Kidney capillary endothelial cell (primary cell): Measurements from ENCODE around the gene USP6.
"Not testable (repeated sequence)": the region's sequence is repeated elsewhere in the genome, so short reads cannot be mapped to it uniquely, and the experiment has no call there.

Experiments used
- DNase-seq: peaks from one replicate; pipeline ENCODE4 v3.0.0-alpha.2; 2018; ENCODE audit warnings: low spot score

USP6 gene

DNA sequence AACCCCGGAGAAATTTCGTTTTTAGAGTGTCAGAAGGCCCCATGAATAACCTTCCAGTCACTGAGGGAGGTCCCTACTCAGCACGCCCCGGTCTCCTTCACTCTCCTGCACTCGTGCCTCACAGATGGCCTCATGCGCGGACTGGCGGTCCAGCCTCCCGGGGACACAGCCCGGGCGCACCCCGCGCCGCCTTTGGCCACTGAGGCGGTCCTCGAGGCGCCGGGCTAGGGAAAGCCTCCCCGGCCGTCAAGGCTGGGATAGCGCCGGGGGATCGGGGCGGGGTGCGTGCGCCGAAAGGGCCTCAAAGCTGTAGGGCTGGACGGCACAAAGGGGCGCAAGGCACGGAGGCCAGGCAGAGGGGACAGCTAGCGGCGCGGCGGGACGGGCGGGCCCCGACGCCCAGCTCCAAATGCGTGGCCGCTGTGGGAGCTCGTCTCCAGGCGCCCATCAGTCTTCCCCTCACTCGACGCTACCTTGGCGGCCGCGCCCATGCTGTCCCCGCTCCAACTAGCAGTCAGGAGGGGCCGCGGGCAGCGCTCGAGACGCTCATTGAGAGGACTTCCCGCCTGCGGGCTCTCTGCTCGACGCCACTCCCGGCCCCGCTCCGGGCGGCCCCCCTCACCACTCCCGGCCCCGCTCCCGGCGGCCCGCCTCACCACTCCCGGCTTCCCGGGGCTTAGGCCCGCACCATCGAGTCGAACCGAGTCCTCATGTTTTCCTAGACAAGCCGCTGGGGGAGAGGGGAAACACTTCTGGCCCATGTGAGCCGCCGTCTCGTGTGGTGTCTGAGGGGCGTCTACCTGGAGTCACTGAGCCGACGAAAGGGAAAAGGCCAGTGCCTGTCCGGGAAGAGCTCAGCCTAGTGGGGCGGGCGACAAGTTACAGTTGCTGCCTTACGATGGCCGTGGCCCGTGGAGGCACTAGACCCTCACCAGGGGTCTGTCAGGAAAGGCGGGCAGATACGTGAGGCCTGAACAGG is at the start of gene USP6:
Gene USP6, plus strand, starts transcription at position 360 of the 979 bp plus-strand sequence. CDS start 14,336 bp downstream, outside the sequence.
- DNase-seq, result no peak

DNA sequence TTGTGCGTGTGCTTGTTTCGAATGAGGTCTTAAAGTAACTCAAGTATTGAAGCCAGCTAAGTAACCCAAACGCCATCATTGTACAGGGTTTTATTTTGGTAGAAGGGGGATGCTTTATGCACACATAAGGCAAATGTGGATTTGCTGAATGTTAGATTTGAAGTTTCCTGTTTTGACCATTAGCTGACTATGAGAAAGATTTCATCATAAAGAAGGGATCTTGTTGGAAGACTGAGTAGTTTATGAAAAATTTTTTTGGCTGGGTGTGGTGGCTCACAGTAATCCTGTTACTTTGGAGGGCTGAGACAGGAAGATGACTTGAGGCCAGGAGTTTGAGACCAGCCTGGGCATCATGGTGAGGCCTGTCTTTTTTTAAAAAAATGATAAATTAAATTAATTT is 47.6 kb upstream of the USP6 start:
- DNase-seq, result no peak

DNA sequence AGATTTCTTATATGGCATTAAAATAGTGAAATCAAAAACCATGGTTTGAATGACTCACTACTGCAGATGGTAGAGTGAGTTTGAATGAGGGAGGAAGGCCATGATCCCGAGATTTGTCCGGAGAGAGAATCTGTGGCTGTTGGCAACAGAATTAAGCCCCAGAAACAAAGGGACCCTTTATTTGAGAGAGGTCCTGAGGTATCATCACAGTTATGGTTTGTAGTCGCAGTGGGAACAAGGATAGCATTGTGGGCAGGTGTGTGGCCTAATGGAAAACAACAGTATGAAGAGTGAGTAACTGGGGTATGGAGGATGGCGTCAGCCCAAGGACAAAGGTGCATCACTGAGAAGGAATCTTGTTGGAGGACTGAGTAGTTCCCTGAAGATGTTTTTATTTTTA is 46.1 kb upstream of the USP6 start:
- no peak for DNase-seq

- not testable (repeated sequence) for DNase-seq
Observed at GRCh38 chr17:5075472-5075871, 40.4 kb upstream of the USP6 start.

DNA sequence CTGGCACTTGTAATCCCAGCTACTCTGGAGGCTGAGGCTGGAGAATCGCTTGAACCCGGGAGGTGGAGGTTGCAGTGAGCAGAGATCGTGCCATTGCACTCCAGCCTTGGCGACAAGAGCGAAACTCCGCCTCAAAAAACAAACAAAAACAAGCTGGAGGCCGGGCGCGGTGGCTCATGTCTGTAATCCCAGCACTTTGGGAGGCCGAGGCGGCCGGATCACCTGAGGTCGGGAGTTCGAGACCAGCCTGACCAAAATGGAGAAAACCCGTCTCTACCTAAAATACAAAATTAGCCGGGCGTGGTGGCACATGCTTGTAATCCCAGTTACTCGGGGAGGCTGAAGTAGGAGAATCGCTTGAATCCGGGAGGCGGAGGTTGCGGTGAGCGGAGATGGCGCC is 38.6 kb upstream of the USP6 start:
- not testable (repeated sequence) for DNase-seq

DNA sequence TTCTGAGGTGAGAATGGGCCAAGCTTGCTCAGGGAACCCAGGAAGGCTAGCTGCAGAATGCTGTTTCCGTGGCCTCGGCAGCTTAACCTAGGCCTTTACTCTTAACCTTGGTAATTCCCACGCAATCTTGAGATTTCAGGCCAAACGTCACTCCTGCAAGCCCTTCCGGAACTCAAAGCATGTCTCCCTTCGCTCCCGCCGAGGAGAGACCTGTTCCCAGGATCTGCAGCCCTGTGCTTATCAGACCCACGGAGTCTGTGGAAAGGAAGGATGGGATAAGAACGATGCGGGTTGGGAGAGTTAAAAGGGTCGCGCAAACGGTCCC is 38.1 kb upstream of the USP6 start:
- no peak for DNase-seq

- peak; percentile 44 for DNase-seq
Observed at GRCh38 chr17:5078106-5079028, 37.5 kb upstream of the USP6 start, which contains the start of gene ZFP3. ZFP3 (plus strand) TSS chr17:5078467; CDS start chr17:5091505, 13,038 bp downstream.

DNA sequence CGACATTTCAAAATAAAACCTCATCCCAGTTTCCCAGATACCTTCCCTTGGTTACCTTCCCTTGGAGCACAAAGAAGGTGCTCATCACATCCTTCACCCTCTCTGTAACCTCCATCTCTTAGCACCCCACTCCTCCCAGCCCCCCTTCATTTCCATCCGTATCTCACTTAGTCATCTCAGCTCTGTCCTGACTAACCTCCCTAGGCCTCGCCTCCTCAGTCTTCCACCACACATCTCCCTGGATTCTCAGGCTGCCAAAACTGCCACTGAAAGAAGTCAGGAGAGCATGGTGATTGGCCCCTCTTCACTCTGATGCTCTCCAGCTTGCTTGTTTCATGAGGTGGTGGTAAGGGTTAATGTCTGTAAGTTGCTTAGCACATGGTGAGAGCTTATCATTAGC is 35.2 kb upstream of the USP6 start:
- DNase-seq, result no peak

DNA sequence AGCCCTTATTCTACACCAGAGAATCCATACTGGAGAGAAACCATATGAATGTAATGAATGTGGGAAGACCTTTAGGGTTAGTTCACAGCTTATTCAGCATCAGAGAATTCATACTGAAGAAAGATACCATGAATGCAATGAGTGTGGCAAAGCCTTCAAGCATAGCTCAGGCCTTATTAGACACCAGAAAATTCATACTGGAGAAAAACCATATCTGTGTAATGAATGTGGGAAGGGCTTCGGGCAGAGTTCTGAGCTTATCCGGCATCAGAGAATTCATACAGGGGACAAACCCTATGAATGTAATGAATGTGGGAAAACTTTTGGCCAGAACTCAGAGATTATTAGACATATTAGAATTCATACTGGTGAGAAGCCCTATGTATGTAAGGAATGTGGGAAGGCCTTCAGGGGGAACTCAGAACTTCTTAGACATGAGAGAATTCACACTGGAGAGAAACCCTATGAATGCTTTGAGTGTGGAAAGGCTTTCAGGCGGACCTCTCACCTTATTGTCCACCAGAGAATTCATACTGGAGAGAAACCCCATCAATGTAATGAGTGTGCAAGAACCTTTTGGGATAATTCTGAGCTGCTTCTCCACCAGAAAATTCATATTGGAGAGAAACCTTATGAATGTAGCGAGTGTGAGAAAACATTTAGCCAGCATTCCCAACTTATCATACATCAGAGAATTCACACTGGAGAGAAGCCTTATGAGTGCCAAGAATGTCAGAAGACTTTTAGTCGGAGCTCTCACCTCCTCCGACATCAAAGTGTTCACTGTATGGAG is 23.4 kb upstream of the USP6 start:
- no peak for DNase-seq

DNA sequence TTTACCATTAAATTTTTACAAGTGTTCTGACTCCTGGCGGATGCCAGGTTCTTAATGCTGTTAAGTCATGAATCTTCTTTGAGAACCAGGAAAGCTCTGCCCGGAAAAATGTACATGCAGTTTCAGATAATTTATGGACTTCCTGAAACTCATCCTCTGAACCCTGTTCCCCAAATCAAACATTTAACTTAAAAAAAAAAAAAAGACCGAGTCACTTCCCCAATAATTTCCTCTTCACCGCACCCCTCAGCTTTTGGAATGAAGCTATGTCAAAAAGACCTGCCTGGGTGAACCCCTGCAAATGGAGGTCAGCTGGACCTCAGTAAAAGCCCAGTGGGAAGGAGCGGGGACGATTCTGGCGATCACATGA is 19.1 kb upstream of the USP6 start:
- no peak for DNase-seq

GRCh38 chr17:5097101-5097834 is 18.6 kb upstream of the USP6 start:
- no peak for DNase-seq

- DNase-seq, result no peak
Observed at GRCh38 chr17:5099271-5099670, 16.6 kb upstream of the USP6 start.

GRCh38 chr17:5100832-5101231 is 15.0 kb upstream of the USP6 start:
- DNase-seq, result no peak

DNA sequence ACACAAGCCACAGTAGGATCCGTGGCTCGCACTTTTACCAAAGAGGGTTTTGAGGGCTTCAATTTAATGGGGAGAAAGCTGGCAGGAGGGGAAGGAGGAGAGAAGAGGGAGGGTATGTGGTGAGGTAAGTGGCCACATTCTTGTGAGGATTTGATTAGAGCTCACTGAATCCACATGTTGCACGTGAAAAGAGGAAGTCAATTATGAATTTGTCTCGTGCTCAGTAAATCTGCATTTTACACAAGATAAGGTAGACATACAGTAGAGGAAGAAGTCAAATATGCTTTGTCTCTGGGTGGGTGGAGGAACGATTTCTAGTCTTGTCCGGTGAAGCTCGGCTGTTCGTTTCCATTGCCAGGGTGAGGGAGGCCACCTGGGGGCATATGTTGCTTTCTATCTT is 5.0 kb upstream of the USP6 start:
- no peak for DNase-seq

GRCh38 chr17:5111402-5112204 is 4.2 kb upstream of the USP6 start, which contains the start of gene ZNF232:
ZNF232 (minus strand) TSS chr17:5111878; CDS start chr17:5111822, 56 bp downstream.
- peak; percentile 80 for DNase-seq

DNA sequence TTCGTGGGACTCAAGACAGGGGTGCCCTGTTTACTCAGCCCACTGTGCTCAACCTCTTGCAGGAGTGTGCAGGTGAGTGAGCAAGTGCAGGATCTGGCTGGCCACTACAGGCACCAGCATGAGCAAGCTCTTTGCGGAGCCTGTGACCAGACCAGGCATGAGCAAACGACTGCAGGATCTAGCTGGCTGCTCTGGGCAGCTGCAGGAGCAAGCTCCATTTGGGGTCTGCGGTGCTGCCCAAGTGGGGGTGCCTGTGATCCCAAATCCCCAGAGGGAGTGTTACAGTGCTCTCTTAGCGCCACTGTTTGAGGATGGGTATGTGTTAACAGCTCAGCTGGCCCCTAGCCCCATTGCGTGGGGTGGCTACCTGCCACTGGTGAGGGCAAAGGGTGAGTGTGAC is 2.4 kb downstream of the USP6 start:
- no peak for DNase-seq

DNA sequence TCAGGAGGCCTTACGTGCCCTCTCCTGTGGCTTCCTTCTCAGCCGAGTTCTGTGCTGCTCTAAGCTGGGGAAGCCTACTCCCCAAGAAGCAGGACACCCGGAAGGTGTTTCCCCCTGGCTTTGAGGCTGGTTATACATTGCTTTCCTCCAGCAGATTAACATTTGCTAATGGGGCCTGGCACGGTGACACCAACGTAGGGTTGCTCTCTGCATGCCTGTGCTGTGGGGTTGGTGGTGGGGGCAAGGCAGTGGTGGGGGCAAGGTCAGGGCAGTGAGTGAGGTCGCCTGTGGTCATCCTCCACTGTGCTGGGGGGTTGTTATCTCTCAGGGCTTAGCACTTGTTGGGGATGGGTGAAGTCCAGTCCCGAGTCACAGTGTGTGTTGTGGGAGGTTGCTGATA is 4.2 kb downstream of the USP6 start:
- no peak for DNase-seq

DNA sequence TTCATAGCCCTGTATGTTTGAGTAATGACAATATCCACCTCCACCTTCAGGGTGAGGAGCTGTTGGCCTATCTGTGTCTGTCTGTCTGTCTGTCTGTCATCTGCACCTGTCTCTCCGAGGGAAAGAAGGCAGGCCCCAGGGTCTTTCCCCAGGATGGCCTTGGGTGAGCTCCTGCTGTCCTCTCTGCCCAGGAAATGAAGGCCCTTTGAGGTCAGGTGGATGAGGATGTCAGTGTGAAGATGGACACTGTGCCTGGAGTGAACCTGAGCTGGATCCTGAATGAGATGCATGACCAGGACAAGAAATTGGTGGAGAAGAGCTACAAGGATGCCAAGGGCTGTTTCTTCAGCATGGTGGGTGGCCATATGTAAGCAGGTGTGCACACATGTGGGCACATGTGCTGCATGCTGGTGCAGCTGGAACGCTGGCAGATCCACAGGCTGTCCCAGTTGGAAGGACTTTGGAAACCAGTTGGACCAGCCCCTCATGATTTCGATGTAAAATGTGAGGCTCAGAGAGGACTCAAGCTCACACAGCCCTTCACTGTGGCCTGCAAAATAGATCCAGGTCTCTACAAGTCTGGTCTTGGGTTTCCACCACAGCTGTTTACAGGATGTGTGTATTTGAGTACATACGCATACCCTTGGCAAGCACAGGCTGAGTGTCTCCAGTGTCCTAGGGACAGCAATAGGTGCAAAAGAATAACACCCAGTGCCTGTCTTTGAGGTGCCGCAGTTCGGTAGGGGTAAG is 4.8 kb downstream of the USP6 start:
- not testable (repeated sequence) for DNase-seq

- DNase-seq, result no peak
Observed at GRCh38 chr17:5121186-5121841, 5.5 kb downstream of the USP6 start.
